Tibial artery (tissue), 4 donors: ENCODE measurements around the gene KRTAP10-1.

Experiments used
- DNase-seq, 2 donors: peaks; one replicate each; pipeline ENCODE4 v3.0.0-alpha.2; 2019
- H3K27ac ChIP-seq, 2 donors: fragments of 200-600 bp; sonication (generic) in 1 of 2; 1 replicate in 1 of 2; 2 replicates in 1 of 2; pipeline ENCODE4 v1.5.1; 2018 to 2019; ENCODE audit warnings: mild to moderate bottlenecking in 1 of 2
- H3K27me3 ChIP-seq, 2 donors: fragments of 200-600 bp; sonication (generic) in 1 of 2; one replicate each; pipeline versions ENCODE4 v1.5.1 to v1.6.0; 2016 to 2019
- H3K36me3 ChIP-seq, 3 donors: fragments of 200-600 bp; sonication (generic) in 2 of 3; one replicate each; pipeline ENCODE4 v1.5.1; 2016 to 2019; ENCODE audit warnings: mild to moderate bottlenecking in 2 of 3
- H3K4me1 ChIP-seq, 4 donors: fragments of 200-600 bp; sonication (generic) in 2 of 4; 1 replicate in 3 of 4; 2 replicates in 1 of 4; pipeline ENCODE4 v1.5.1; 2016 to 2019
- H3K4me3 ChIP-seq, 2 donors: fragments of 200-600 bp; sonication (generic) in 1 of 2; 1 replicate in 1 of 2; 2 replicates in 1 of 2; pipeline ENCODE4 v1.5.1; 2018 to 2019; ENCODE audit warnings: mild to moderate bottlenecking in 2 of 2
- H3K9me3 ChIP-seq, 3 donors: fragments of 200-600 bp; sonication (generic) in 1 of 3; one replicate each; pipeline ENCODE4 v1.5.1; 2016 to 2019
- CTCF ChIP-seq, 2 experiments: fragments of 200-600 bp in 1 of 2; fragments of 450-650 bp in 1 of 2; IDR thresholded peaks; one replicate each; pipeline ENCODE4 v1.5.1; 2017 to 2019; ENCODE audit warnings: antibody characterized with exemption in 2 of 2, mild to moderate bottlenecking in 1 of 2, moderate library complexity in 1 of 2
- intact Hi-C: fragments of 100-400 bp; cut with DNase I; formaldehyde crosslinking; loops from one replicate; pipeline ENCODE4 v1.15.0; 2023; ENCODE audit warnings: low total_unique reads

Gene KRTAP10-1

DNA sequence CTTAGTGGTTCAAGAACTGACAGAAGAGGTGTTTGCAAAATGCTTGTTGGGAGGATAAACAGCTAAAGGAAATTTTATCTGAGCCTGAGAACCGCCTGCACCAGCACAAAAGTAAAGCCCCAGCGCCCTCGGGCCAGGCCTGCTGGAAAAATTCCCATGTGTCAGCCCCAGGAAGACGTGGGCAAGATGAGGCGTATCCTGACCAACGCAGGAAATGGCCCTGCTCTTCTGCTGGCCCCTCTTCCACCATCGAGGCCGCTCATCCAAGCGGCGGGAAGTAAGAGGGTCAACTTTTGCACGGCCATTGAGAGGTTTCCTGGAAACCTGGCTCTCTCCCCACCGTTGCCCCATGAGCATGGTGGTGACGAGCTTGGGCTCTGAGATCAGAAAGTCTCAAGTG lies 45.0 kb downstream of the KRTAP10-1 start:
- Histone ChIP-seq H3K27me3 (peaks cover 0 to 40% of the 10 kb centered on the region in 2 donors), H3K4me3 (no peak overlapping the region), H3K27ac (no peak overlapping the region), H3K4me1 (no peaks in the 10 kb centered on the region), H3K9me3 (peaks cover 0 to 19% (median 13%) of the 10 kb centered on the region in 3 donors), H3K36me3 (peaks cover 0 to 6% (median 0%) of the 10 kb centered on the region in 3 donors)
- no peak for TF ChIP-seq CTCF (IDR thresholded peaks at IDR 0.05)
- intact Hi-C loops: no loop called here
- no peak for DNase-seq

DNA sequence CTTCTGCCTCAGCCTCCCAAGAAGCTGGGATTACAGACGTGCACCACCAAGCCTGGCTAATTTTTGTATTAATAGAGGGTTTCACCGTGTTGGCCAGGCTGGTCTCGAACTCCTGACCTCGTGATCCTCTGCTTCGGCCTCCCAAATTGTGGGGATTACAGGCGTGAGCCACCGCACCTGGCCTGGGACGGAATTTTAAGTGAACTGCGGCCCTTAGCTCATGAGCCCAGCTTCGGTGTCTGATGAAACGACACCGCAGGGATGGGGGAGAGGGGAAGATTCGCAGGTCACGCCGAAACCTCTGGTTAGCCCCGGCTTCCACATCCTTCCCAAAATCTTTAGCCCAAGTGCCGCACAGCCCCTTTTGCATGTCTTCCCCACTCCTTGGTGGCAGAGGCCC lies 45.6 kb downstream of the KRTAP10-1 start:
- TF ChIP-seq CTCF (IDR thresholded peaks at IDR 0.05): no peak
- Histone ChIP-seq H3K4me3 (no peak overlapping the region), H3K27me3 (peaks cover 0 to 34% of the 10 kb centered on the region in 2 donors), H3K36me3 (peaks cover 0 to 6% (median 0%) of the 10 kb centered on the region in 3 donors), H3K27ac (no peak overlapping the region), H3K9me3 (peaks cover 0 to 19% (median 13%) of the 10 kb centered on the region in 3 donors), H3K4me1 (no peaks in the 10 kb centered on the region)
- intact Hi-C loops: no loop called here
- no peak for DNase-seq

- no peaks in the 10 kb centered on the region for H3K4me1 ChIP-seq
- no peak for TF ChIP-seq CTCF (IDR thresholded peaks at IDR 0.05)
- intact Hi-C loops: no loop called here
- H3K4me3 ChIP-seq: no peak overlapping the region
- peaks cover 0 to 6% (median 0%) of the 10 kb centered on the region in 3 donors for H3K36me3 ChIP-seq
- peak in 1 of 2 donors; percentile 16 for DNase-seq
- peaks cover 0 to 24% of the 10 kb centered on the region in 2 donors for H3K27me3 ChIP-seq
- H3K9me3 ChIP-seq: peaks cover 0 to 19% (median 13%) of the 10 kb centered on the region in 3 donors
- no peak overlapping the region for H3K27ac ChIP-seq
Observed at GRCh38 chr21:44492567-44493385, 47.2 kb downstream of the KRTAP10-1 start.

DNA sequence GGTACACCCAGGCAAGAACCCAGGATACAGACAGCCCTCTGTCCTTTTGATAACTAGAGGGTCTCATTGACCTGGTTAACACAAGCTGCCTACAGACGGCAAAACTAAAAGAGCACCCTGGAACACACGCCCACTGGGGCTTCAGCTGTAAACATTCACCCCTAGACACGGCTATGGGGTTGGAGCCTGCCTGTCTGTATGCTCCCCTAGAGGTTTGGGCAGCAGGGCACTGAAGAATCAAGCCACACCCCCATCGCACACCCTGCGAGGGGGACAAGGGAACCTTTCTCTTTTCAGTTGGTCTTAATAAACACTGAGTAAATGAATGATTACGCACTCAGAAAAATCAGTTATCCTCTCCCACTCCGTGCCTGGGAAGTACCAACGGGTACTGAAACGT lies 49.2 kb downstream of the KRTAP10-1 start:
- no peak for DNase-seq
- peaks cover 0 to 15% of the 10 kb centered on the region in 2 donors for H3K27me3 ChIP-seq
- intact Hi-C loops: no loop called here

GRCh38 chr21:44490405-44490804 lies 49.6 kb downstream of the KRTAP10-1 start:
- H3K27ac ChIP-seq: no peak overlapping the region
- TF ChIP-seq CTCF (IDR thresholded peaks at IDR 0.05): no peak
- H3K9me3 ChIP-seq: peaks cover 0 to 19% (median 13%) of the 10 kb centered on the region in 3 donors
- peaks cover 0 to 10% of the 10 kb centered on the region in 2 donors for H3K27me3 ChIP-seq
- H3K4me3 ChIP-seq: no peak overlapping the region
- no peak for DNase-seq
- no peaks in the 10 kb centered on the region for H3K4me1 ChIP-seq
- intact Hi-C loops: no loop called here
- peaks cover 0 to 6% (median 0%) of the 10 kb centered on the region in 3 donors for H3K36me3 ChIP-seq

More for the DNA sequence above, 49.2 kb downstream of the KRTAP10-1 start:
- peaks cover 0 to 6% (median 0%) of the 10 kb centered on the region in 3 donors for H3K36me3 ChIP-seq
- TF ChIP-seq CTCF (IDR thresholded peaks at IDR 0.05): no peak
- H3K9me3 ChIP-seq: peaks cover 0 to 19% (median 13%) of the 10 kb centered on the region in 3 donors
- no peak overlapping the region for H3K27ac ChIP-seq
- no peak overlapping the region for H3K4me3 ChIP-seq
- no peaks in the 10 kb centered on the region for H3K4me1 ChIP-seq
